Measurements from ENCODE around the gene SPRR3.

DNA sequence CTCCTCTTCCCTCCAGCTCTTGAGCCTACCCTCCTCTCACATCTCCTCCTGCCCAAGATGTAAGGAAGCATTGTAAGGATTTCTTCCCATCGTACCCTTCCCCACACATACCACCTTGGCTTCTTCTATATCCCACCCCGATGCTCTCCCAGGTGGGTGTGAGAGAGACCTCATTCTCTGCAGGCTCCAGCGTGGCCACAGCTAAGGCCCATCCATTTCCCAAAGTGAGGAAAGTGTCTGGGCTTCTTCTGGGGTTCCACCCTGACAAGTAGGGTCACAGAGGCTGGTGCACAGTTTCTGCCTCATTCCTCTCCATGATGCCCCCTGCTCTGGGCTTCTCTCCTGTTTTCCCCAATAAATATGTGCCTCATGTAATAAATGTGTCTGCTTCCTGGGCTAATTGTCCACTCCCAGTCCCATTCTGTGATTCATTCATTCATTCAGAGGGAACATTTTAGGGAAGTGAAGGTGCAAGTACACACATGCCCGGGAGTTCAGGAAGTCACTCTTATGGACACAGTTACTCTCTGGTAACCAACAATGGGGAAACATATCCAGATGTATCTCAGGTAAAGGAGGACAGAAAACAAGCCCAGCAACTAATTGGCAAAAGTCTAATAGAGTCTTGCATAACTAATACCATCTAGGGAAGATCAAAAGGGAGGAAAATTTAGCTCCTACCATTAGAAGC, 29.2 kb upstream of the SPRR3 start:
- TF ChIP-seq, protein P1, sequence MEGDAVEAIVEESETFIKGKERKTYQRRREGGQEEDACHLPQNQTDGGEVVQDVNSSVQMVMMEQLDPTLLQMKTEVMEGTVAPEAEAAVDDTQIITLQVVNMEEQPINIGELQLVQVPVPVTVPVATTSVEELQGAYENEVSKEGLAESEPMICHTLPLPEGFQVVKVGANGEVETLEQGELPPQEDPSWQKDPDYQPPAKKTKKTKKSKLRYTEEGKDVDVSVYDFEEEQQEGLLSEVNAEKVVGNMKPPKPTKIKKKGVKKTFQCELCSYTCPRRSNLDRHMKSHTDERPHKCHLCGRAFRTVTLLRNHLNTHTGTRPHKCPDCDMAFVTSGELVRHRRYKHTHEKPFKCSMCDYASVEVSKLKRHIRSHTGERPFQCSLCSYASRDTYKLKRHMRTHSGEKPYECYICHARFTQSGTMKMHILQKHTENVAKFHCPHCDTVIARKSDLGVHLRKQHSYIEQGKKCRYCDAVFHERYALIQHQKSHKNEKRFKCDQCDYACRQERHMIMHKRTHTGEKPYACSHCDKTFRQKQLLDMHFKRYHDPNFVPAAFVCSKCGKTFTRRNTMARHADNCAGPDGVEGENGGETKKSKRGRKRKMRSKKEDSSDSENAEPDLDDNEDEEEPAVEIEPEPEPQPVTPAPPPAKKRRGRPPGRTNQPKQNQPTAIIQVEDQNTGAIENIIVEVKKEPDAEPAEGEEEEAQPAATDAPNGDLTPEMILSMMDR (IDR thresholded peaks at IDR 0.05), result no peak
- TF ChIP-seq POLR2A (IDR thresholded peaks at IDR 0.05), result no peak

Measured in tibial nerve (tissue), 3 donors.